ENCODE data around the gene BACH2. TPM values are rescaled to one million over a fixed set of nuclear protein-coding genes. Genes with fewer than 3 reads are reported as not detected.

The BACH2 gene
- total and polyA plus RNA-seq, 7 experiments from 2014 or later: 24.8 to 193 (median 117) TPM

- ATAC-seq: peak; percentile 24
- POLR2A ChIA-PET: interaction anchor here (1.3 kb wide), 1 partner anchor 150 kb away, joined by 3 read pairs; no protein-coding TSS in a partner anchor
- intact Hi-C loops (cut with micrococcal nuclease): loop anchor here in 1 of 2 donors (5.0 kb wide), 1 partner anchor 63 kb away; no protein-coding TSS in a partner anchor
Measured at GRCh38 chr6:90319044-90319443, 22.4 kb upstream of the BACH2 start.

GRCh38 chr6:90315986-90316385 is 19.3 kb upstream of the BACH2 start:
- no peak overlapping the region for H3K4me3 ChIP-seq (ENCODE audit: low read length)
- Mint-ChIP-seq H3K4me1 (peaks cover 0 to 17% (median 11%) of the 10 kb centered on the region in 7 donors), H3K27ac (no peak overlapping the region)

More at GRCh38 chr6:90319044-90319443, 22.4 kb upstream of the BACH2 start:
- CTCF ChIA-PET: no interaction called here
- H3K27me3 ChIP-seq (ENCODE audit: control insufficient read depth in 2 of 2, insufficient read depth in 2 of 2, low read length in 2 of 2): no peaks in the 10 kb centered on the region
- H3K36me3 ChIP-seq (ENCODE audit: control insufficient read depth in 2 of 3, insufficient read depth in 3 of 3, low read length in 3 of 3): no peaks in the 10 kb centered on the region
- H3K27me3 Mint-ChIP-seq: peaks cover 0 to 11% (median 0%) of the 10 kb centered on the region in 5 donors
- peaks cover 0 to 2% (median 0%) of the 10 kb centered on the region in 5 donors for H3K36me3 Mint-ChIP-seq
- H3K9me3 ChIP-seq (ENCODE audit: control insufficient read depth in 2 of 3, low read length in 3 of 3): no peaks in the 10 kb centered on the region
- DNase-seq: no peak
- H3K27ac ChIP-seq (ENCODE audit: low read depth, low read length): no peak overlapping the region
- no peak overlapping the region for H3K27ac Mint-ChIP-seq
- H3K4me1 ChIP-seq (ENCODE audit: control insufficient read depth in 2 of 2, insufficient read depth in 2 of 2, low read length in 2 of 2): no peaks in the 10 kb centered on the region
- H3K9me3 Mint-ChIP-seq: no peaks in the 10 kb centered on the region
- peaks cover 0 to 18% (median 11%) of the 10 kb centered on the region in 7 donors for H3K4me1 Mint-ChIP-seq
- H3K4me3 Mint-ChIP-seq: no peak overlapping the region
- H3K4me3 ChIP-seq (ENCODE audit: low read length): no peak overlapping the region

GRCh38 chr6:90315354-90315950 is 18.8 kb upstream of the BACH2 start:
- Mint-ChIP-seq H3K36me3 (no peaks in the 10 kb centered on the region), H3K4me1 (peaks cover 0 to 15% (median 9%) of the 10 kb centered on the region in 7 donors), H3K4me3 (no peak overlapping the region), H3K9me3 (no peaks in the 10 kb centered on the region), H3K27ac (no peak overlapping the region), H3K27me3 (peaks cover 0 to 18% (median 0%) of the 10 kb centered on the region in 5 donors)
- Histone ChIP-seq H3K4me3 (ENCODE audit: low read length) (no peak overlapping the region), H3K4me1 (ENCODE audit: control insufficient read depth in 2 of 2, insufficient read depth in 2 of 2, low read length in 2 of 2) (no peaks in the 10 kb centered on the region), H3K27ac (ENCODE audit: low read depth, low read length) (no peak overlapping the region), H3K36me3 (ENCODE audit: control insufficient read depth in 2 of 3, insufficient read depth in 3 of 3, low read length in 3 of 3) (no peaks in the 10 kb centered on the region), H3K27me3 (ENCODE audit: control insufficient read depth in 2 of 2, insufficient read depth in 2 of 2, low read length in 2 of 2) (peaks cover 0 to 2% of the 10 kb centered on the region in 2 donors), H3K9me3 (ENCODE audit: control insufficient read depth in 2 of 3, low read length in 3 of 3) (no peaks in the 10 kb centered on the region)
- ATAC-seq (no peak), DNase-seq (no peak)
- CTCF ChIA-PET: interaction anchor here (0.9 kb wide), 1 partner anchor 11 kb away, joined by 5 read pairs; no protein-coding TSS in a partner anchor
- POLR2A ChIA-PET: no interaction called here
- intact Hi-C loops (cut with micrococcal nuclease): loop anchor here in 1 of 2 donors (5.0 kb wide), 1 partner anchor 67 kb away; no protein-coding TSS in a partner anchor

More at GRCh38 chr6:90315986-90316385, 19.3 kb upstream of the BACH2 start:
- Mint-ChIP-seq H3K4me3 (no peak overlapping the region), H3K27me3 (peaks cover 0 to 18% (median 0%) of the 10 kb centered on the region in 5 donors), H3K36me3 (no peaks in the 10 kb centered on the region), H3K9me3 (no peaks in the 10 kb centered on the region)
- no peaks in the 10 kb centered on the region for H3K27me3 ChIP-seq (ENCODE audit: control insufficient read depth in 2 of 2, insufficient read depth in 2 of 2, low read length in 2 of 2)
- H3K4me1 ChIP-seq (ENCODE audit: control insufficient read depth in 2 of 2, insufficient read depth in 2 of 2, low read length in 2 of 2): no peaks in the 10 kb centered on the region
- POLR2A ChIA-PET: interaction anchor here (0.6 kb wide), 1 partner anchor 969 kb away, joined by 3 read pairs; no protein-coding TSS in a partner anchor
- intact Hi-C loops (cut with micrococcal nuclease): loop anchor here in 1 of 2 donors (5.0 kb wide), 1 partner anchor 66 kb away; no protein-coding TSS in a partner anchor
- DNase-seq (no peak), ATAC-seq (no peak)
- no peak overlapping the region for H3K27ac ChIP-seq (ENCODE audit: low read depth, low read length)
- H3K9me3 ChIP-seq (ENCODE audit: control insufficient read depth in 2 of 3, low read length in 3 of 3): no peaks in the 10 kb centered on the region
- no peaks in the 10 kb centered on the region for H3K36me3 ChIP-seq (ENCODE audit: control insufficient read depth in 2 of 3, insufficient read depth in 3 of 3, low read length in 3 of 3)
- CTCF ChIA-PET: no interaction called here

GRCh38 chr6:90314514-90314913 is 17.9 kb upstream of the BACH2 start:
- Mint-ChIP-seq H3K4me1 (peaks cover 0 to 12% (median 6%) of the 10 kb centered on the region in 7 donors), H3K36me3 (no peaks in the 10 kb centered on the region), H3K4me3 (no peak overlapping the region), H3K9me3 (no peaks in the 10 kb centered on the region), H3K27me3 (peaks cover 0 to 18% (median 0%) of the 10 kb centered on the region in 5 donors), H3K27ac (no peak overlapping the region)
- intact Hi-C loops (cut with micrococcal nuclease): no loop called here
- no peak overlapping the region for H3K27ac ChIP-seq (ENCODE audit: low read depth, low read length)
- H3K27me3 ChIP-seq (ENCODE audit: control insufficient read depth in 2 of 2, insufficient read depth in 2 of 2, low read length in 2 of 2): peaks cover 0 to 3% of the 10 kb centered on the region in 2 donors
- no peak overlapping the region for H3K4me3 ChIP-seq (ENCODE audit: low read length)
- H3K36me3 ChIP-seq (ENCODE audit: control insufficient read depth in 2 of 3, insufficient read depth in 3 of 3, low read length in 3 of 3): no peaks in the 10 kb centered on the region
- no peaks in the 10 kb centered on the region for H3K4me1 ChIP-seq (ENCODE audit: control insufficient read depth in 2 of 2, insufficient read depth in 2 of 2, low read length in 2 of 2)
- ChIA-PET POLR2A (no interaction called here), CTCF (interaction anchor here (0.9 kb wide), 1 partner anchor 12 kb away, joined by 5 read pairs; no protein-coding TSS in a partner anchor)
- H3K9me3 ChIP-seq (ENCODE audit: control insufficient read depth in 2 of 3, low read length in 3 of 3): no peaks in the 10 kb centered on the region
- DNase-seq (no peak), ATAC-seq (peak; percentile 22)

- Histone ChIP-seq H3K9me3 (ENCODE audit: control insufficient read depth in 2 of 3, low read length in 3 of 3) (no peaks in the 10 kb centered on the region), H3K27me3 (ENCODE audit: control insufficient read depth in 2 of 2, insufficient read depth in 2 of 2, low read length in 2 of 2) (peaks cover 0 to 3% of the 10 kb centered on the region in 2 donors), H3K4me1 (ENCODE audit: control insufficient read depth in 2 of 2, insufficient read depth in 2 of 2, low read length in 2 of 2) (no peaks in the 10 kb centered on the region), H3K4me3 (ENCODE audit: low read length) (no peak overlapping the region), H3K36me3 (ENCODE audit: control insufficient read depth in 2 of 3, insufficient read depth in 3 of 3, low read length in 3 of 3) (no peaks in the 10 kb centered on the region), H3K27ac (ENCODE audit: low read depth, low read length) (no peak overlapping the region)
- ChIA-PET POLR2A (no interaction called here), CTCF (no interaction called here)
- H3K4me3 Mint-ChIP-seq: no peak overlapping the region
- H3K27ac Mint-ChIP-seq: peak overlapping the region in 1 of 9 donors; percentile 31
- no peak for ATAC-seq
- H3K9me3 Mint-ChIP-seq: no peaks in the 10 kb centered on the region
- DNase-seq: no peak
- H3K4me1 Mint-ChIP-seq: peaks cover 0 to 5% (median 0%) of the 10 kb centered on the region in 7 donors
- intact Hi-C loops (cut with micrococcal nuclease): no loop called here
- H3K27me3 Mint-ChIP-seq: peaks cover 0 to 30% (median 0%) of the 10 kb centered on the region in 5 donors
- H3K36me3 Mint-ChIP-seq: no peaks in the 10 kb centered on the region
Measured at GRCh38 chr6:90311569-90311968, 14.9 kb upstream of the BACH2 start.

GRCh38 chr6:90305800-90306448 is 9.3 kb upstream of the BACH2 start:
- Mint-ChIP-seq H3K27me3 (peaks cover 0 to 52% (median 0%) of the 10 kb centered on the region in 5 donors), H3K27ac (no peak overlapping the region), H3K4me3 (no peak overlapping the region), H3K9me3 (peaks cover 0 to 3% (median 0%) of the 10 kb centered on the region in 11 donors), H3K4me1 (peaks cover 4 to 36% (median 24%) of the 10 kb centered on the region in 7 donors), H3K36me3 (peaks cover 0 to 10% (median 0%) of the 10 kb centered on the region in 5 donors)
- intact Hi-C loops (cut with micrococcal nuclease): no loop called here
- DNase-seq: no peak
- CTCF ChIA-PET: no interaction called here
- Histone ChIP-seq H3K27ac (ENCODE audit: low read depth, low read length) (no peak overlapping the region), H3K4me3 (ENCODE audit: low read length) (no peak overlapping the region), H3K36me3 (ENCODE audit: control insufficient read depth in 2 of 3, insufficient read depth in 3 of 3, low read length in 3 of 3) (no peaks in the 10 kb centered on the region), H3K9me3 (ENCODE audit: control insufficient read depth in 2 of 3, low read length in 3 of 3) (no peaks in the 10 kb centered on the region), H3K4me1 (ENCODE audit: control insufficient read depth in 2 of 2, insufficient read depth in 2 of 2, low read length in 2 of 2) (no peaks in the 10 kb centered on the region), H3K27me3 (ENCODE audit: control insufficient read depth in 2 of 2, insufficient read depth in 2 of 2, low read length in 2 of 2) (peaks cover 0 to 3% of the 10 kb centered on the region in 2 donors)
- no peak for ATAC-seq
- POLR2A ChIA-PET: interaction anchor here (0.8 to 0.9 kb wide), 2 partner anchors 73 to 173 kb away, joined by 3 read pairs; no protein-coding TSS in a partner anchor

Measured in naive thymus-derived CD4-positive, alpha-beta T cell (primary cell).